ENCODE data around the gene SYCN. TPM values are rescaled to one million over a fixed set of nuclear protein-coding genes. Genes with fewer than 3 reads are reported as not detected.

Gene SYCN
- total RNA-seq, 1 donor from 2014 or later: not detected

DNA sequence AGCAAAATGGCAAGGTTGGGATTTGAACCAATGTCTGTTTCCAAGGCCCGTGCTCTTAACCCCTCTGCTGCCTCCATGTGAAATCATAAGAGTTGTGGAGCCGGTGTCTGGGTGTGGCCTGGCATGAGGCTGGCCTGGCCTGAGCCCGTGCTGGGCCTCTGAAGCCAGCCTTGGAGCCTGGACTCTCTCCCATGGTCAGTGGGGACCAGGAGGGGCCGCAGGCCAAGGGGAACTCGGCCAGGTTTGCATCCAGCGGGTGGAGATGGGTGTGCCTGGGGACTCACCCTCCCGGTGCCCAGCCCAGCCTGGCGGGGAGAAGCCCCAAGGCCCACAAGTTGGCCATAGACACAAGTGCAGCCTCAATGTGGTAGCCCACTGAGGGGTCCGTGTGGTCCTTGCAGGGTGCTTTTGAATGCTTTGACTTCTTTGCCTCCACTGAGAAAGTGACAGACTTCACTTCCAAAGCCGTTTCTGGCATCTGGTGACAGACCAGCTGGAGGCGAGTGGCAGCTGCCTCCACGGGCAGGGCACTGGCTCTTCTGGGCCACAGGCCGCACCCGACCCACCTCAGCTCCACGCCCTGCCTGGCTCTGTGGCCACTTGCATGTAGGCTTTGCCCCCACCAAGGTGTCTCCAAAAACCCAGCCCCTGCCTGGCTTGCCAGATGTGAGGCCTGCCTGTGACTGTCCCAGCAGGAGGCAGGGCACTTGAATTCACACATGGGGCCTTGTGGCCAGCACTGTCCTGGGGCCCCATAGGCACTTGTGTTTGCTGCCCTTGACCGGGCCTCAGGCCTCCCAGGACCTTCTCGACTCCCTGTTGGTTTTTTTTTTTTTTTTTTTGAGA, 33.5 kb downstream of the SYCN start:
- DNase-seq: no peak

DNA sequence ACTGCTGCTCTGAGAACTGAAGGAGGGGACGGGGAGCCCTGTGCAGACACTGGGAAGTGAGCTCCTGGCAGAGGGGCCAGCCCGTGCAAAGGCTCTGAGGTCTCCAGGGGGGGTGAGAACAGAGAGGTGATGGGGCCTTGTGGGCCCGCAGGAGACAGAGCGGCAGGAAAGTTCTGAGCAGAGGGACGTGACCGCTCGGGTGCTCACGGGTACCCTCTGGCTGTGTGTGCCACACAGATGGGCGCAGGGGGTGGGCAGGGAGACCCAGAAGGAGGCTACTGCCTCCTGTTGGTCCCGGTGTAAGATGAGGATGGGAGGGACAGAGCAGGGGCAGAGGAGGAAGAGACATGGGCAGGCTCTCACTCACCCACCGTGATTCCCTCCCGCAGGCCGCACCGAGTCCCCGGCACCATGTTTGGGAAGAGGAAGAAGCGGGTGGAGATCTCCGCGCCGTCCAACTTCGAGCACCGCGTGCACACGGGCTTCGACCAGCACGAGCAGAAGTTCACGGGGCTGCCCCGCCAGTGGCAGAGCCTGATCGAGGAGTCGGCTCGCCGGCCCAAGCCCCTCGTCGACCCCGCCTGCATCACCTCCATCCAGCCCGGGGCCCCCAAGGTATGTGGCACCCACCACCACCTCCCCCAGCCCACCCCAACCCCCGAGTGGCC, 34.8 kb downstream of the SYCN start:
- DNase-seq: no peak

DNA sequence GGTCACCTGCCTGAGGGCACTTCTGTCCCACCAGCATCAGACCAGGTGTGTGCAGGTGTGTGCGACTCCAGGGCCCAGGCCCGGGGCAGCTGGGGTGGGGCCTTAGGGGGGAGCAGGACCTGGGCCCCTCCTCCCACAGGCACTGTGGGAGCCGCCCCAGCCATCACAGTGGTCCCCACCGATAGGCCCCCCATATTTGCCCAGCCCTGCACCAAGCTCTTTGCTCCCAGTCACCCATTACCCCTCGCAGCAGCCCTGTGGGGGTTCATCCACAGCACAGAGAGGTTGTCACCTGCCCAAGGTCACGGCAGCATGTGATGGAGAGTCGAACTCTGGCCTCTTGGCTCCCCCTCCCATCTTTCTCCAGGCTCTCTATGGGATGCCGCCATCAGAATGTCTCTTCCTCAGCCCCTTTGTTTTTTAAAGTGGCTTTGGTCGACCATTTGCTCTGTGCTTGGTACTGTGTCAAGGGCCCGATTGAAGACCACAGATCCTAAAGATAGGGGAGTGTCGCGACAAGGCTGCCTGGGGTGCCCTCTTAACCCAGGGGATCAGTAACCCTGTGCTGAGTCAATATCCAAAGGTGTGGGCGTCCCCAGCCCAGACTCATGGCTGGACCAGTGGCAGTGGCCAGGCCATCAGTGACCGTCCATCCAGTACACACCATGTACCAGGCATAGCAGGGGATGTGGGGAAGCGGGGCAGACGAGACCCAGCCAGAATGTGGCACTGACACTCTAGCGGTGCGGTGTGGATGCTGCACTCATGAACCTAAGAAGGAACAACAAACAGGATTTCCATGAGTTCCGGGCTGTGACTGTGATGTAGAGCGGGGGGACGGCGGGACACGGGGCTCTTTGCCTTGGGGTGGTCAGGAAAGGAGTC, 35.6 kb downstream of the SYCN start:
- no peak for DNase-seq

DNA sequence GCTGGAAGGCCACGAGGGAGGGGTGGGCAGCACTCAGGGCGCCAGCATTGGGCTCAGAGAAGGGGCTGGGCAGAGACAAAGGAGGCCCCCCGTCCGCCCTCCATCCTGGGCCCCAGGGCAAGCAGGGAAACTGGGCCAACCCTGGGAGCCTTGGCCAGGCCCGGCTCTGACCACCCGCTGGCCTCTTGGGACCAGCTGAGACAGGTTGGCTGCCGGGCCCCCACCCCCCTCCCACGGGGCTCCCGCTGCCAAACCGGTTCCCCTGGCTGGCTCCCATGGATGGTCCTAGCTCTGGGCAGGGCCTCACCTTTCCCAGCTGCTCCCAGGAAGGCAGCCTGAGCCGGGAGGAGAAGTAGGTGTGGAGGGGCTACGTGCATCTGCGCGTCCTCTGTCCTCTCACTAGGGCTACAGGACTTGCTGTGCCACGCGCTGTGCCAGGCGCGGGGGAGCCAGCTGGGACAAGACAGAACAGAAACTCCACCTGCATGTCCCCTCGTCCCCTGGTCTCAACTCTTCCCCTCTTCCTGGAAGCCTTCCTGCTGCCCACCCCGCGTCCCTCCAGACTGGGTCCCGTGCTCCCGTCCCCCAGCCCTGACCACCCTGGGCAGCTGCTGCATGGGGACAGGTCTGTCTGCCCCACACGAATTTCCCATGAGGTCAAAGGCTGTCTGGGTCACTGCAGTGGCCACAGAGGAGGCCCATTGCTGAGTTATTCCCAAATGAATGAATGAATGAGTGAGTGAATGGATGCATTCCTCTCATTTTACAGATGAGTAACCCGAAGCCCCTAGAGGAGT, 36.4 kb downstream of the SYCN start:
- no peak for DNase-seq

DNA sequence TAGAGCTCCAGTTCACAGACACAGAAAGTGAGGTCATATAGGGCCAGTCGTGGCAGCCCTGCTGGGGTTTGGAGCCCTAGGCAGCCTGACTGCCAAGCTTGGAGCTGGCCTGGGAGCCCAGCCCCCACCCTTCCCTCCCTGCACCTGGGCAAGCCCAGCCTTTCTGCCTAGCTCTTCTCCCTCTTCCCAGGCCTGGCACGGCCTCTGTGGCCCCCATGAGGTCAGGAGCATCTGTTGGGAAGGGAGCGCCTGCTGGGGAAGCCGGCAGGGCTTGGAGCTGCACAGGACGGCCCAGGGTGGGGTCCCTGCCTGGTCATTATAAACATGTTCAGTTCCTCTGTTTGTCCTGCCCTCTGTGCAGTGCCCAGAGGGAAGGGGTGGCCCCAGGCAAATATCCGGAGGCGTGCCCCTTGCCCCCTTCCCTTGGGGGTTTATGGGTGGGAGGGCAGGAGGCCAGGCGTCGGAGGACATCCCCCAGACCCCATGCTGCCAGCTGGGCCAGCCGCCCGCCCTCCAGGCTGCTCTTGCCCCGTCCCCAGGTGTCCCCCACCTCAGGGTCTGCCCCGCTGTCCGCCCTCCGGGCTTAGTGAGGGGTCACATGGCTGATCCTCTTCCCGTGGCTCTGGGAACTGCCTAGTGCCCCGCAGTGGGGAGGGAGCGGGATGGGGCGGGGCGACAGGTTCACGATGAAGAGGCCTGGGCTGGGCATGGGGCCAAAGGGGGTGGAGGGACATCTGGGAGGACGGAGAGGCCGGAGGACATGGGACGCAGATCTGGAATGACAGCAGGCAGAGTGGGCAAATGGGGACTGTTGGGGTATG, 37.3 kb downstream of the SYCN start:
- peak; percentile 27 for DNase-seq

DNA sequence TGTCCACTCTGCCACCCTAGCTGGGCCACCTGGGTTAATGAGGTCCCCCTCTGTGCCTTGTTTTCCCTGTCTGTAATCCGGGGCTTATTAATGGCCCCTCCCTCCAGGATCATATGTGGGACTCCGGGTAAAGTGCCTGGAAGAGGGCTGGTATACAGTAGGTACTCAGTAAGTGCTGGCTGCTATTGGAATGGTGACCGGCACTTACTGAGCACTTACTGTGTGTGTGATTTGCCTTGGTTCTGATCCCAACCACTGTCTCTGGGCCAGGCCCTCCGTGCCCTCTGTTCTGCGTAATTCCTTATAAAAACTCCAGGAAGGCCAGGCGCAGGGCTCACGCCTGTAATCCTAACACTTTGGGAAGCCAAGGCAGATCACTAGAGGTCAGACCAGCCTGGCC, 38.2 kb downstream of the SYCN start:
- no peak for DNase-seq

DNA sequence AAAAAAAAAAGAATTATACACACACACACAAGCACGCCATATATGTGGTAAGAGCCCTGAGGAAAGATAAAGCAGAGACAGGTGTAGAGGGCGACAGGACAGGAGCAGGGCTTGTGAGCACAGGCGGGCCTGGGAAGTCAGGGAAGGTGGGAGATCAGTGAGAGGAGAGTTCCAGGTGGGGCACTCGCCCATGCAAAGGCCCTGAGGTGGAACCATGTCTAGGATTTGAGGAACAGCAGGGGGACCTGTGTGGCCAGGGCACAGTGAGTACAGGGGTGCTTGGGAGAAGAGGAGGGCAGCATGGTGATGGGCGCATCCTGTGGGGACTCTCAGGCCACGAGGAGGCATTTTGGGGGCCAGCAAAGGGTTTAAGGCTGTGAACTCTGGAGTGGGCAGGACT, 39.8 kb downstream of the SYCN start:
- DNase-seq: no peak

DNA sequence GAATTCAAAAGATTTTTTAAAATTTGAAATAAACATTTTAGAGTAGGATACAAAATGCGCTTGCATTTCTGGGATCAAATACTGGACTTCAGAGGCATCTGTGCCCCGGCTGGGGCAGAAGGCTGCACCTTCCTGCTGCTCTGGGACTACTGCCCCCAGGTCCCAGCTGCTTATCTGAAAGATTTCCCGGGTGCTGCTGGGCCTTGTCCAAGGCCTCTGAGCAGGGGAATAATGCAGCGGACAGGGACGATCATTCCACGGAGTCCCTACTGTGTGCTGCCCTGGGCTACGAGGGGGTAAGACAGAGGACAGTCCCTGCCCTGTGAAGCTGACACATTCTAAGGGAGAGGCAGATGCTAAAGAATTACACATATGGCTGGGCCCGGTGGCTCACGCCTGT, 40.4 kb downstream of the SYCN start:
- DNase-seq: no peak

DNA sequence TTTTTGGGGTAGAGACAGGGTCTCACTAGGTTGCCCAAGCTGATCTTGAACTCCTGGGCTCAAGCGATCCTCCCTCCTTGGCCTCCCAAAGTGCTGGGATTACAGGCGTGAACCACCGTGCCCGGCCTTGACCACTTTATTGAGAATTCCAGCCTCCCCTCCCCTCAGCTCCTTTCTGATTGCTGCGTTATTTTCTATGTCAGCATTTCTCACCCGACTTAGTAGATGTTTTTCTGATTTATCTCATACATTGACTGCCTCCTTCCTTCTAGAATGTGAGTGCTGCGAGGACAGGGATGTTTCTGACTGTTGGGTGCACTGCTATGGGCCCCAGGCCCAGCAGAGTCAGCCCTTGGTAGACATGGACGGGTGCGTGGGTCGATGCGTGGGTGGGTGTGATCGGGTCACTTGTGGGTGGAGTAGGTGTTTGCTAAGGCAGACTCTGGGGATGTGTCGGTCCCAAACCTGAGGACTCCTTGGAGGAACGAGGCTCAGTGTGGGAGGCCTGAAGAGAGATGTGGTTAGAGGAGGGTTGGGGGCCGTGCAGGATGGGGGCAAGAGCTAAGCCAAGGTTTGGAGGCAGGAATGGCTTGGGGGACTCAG, 41.5 kb downstream of the SYCN start:
- DNase-seq: no peak

DNA sequence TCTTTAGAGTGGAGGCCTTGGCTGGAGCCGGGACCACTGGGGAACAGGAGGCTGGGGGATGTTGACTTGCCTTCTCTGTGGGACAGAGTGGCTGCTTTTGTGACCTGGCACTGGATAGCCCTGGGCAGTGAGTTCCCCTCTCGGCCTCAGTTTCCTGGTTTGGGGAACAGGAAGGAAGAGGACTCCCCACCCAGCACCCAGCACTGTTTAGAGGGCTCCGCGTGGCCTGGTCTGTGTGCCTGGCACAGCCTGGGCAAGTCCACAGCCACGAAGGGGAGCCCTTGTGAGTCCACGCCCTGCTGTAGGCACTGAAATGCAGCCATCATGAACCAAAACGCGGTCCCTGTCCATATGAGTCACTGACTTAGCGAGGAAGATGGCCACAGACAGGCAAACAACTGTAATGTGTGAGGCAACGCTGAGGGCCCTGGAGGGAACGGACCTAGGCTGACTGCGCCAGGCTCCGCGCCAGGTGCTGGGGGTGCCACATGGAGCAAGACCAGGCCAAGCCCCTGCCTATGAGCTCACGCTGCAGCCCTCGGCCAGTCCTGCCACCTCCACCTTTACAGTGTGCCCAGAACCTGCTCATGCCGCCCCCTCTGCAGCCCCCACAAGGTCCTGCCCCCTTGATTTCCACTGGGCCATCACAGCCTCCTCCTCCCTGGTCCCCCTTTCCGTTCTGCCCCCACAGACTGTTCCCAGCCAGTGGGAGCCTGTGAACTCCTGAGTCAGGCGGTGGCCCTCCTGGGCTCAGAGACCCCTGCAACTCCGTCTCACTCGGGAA, 43.0 kb downstream of the SYCN start:
- DNase-seq: peak; percentile 26

DNA sequence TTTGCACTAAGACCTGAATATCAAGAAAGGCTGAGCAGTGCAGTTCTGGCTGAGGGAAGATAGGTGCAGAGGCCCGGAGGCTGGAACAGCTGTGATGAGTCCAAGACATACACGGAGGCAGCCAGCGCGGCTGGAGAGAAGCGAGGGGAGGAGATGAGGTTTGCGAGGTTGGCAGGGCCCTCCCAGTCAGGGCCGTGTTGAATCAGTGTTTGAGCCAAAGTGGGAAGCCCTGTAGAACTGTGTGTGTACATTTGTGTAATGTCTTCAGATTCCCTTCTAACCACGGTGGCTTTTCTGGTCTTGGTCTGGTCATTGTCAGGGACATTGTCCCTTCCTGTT, 43.6 kb downstream of the SYCN start:
- DNase-seq: peak; percentile 32

DNA sequence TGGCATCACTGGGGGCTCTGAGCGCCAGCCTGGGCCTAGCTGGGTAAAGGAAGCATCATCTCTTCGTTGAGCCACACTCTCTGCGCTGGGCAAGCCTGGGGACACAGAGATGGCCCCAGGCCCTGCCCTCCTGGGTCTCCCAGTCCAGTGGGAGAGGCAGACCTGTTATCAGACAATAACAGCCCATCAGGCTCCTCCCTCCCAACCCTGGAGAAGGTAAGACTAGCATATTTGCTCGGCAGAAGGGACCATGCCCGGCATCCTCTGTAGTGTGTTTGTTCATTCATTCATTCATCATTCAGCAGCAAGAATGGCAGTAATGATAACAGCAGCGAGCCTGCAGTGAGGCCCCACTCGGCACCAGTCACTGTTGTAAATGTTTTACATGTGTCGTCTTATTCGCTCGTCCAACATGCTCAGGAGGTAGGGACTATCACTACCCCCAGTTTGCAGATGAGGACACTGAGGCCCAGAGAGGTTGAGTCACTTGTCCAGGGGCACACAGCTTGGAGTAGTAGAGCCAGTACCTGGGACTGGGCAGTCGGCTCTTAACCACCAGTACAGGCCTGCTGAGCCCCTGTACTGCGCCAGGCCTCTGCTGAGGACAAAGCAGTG, 45.3 kb downstream of the SYCN start:
- DNase-seq: no peak

DNA sequence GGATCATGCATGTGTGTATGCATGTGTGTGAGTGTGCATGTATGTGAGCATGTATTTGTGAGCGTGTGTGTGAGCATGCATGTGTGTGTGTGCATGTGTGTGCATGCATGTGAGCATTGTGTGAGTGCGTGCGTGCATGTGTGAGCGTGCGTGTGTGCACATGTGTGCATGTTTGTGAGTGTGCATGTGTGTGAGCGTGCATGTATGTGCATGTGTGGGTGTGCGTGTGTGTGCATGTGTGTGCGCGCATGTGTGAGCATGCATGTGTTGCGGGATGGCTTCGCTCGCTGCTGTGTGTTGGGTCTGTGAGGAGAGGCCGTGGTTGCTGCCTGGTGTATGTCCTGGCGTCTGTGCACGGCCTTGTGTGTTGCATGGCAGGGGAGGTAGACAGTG, 46.1 kb downstream of the SYCN start:
- DNase-seq: no peak

DNA sequence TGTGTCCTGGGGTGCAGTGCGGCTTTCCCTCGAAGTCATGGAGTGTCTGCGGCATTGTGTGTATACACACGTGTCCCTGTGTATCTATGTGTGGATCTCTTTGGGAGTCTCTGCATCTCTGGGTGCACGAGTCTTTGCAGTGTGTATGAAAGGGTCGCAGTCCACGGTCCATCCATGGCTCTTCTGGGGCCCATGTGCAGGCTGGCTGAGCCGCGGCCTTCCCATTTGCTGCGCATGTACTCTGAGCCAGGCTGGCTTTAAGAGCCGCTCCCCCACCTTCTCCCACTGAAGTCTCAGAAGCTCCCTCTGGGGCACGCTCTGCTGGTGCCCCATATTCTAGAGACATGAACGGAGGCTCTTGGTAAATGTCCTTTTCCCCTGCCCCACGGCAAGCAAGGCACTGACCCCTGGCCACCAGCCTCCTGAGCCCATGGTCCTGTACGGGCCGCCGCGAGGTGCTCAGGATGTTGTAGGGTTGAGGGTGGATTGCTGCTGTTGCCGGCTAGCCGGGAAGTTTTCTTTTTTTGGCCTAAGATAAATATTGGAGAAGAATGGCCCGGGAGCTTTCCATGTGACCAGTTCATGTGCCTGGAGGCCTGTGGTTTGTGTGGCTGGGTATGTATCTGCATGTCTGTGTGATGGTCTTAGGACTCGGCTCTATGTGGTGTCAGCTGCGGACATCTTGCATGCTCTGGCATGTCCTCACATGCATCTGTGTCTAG, 46.6 kb downstream of the SYCN start:
- DNase-seq: peak; percentile 15

DNA sequence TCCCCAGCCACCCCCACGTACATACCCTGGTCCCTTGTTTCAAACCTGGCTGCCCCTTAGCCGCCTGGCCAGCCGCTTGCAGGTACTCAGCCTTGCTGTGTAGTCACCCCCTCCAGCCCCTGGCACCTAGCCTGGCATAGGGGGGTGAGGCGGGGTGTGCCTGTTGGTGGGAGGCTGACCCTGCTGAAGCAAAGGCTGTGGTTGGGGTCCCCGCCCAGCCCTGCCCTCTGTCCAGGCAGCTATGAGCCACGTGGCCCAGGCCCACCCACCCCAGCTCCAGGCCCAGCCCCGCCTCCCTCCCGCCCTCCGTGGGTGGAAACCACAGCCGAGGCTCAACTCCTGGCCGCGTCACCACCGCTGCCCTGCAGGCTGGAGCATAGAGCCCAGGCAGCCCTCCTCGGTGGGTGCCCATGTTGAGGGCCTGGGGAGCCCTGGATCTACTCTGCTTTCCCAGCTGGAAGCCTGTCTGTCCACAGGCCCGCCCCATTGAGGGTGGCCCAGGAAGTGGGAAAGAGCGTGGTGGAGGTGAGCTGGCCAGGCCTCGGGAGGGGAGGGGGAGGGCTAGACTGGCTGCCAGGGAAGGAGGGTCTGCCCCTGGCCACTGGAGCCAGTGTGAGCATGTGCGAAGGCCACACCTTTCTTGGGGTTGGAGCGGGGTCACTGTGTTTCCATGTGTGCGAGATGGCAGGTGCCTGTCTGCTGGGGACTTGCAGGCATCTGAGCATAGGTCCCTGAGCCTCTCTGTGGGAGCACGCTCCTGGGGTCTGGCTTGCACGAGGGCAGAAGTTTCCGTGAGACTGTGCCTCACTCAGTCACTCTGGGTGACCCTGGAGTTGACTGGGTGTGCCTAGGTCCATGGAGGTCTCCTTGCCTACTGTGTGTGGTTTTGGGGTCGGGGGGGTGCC, 47.5 kb downstream of the SYCN start:
- no peak for DNase-seq

DNA sequence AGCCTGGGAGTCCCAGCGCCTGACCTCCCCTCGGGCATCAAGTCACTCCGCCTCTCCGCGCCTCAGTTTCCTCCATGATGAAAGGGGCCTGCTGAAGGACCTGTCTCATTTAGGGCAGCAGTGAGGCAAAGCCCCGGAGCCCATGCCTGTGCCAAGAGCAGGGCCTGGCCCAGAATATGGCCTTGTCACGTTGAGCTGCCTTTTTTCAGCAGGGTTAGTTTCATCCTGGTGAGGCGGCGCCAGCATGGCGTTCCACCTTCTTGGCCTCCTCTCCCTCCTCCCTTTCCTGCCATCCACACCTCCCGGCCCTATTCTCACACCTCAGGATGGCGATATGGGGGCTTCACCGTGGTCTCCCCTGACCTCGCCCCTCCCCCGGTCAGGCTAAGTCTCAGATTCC, 48.3 kb downstream of the SYCN start:
- no peak for DNase-seq

DNA sequence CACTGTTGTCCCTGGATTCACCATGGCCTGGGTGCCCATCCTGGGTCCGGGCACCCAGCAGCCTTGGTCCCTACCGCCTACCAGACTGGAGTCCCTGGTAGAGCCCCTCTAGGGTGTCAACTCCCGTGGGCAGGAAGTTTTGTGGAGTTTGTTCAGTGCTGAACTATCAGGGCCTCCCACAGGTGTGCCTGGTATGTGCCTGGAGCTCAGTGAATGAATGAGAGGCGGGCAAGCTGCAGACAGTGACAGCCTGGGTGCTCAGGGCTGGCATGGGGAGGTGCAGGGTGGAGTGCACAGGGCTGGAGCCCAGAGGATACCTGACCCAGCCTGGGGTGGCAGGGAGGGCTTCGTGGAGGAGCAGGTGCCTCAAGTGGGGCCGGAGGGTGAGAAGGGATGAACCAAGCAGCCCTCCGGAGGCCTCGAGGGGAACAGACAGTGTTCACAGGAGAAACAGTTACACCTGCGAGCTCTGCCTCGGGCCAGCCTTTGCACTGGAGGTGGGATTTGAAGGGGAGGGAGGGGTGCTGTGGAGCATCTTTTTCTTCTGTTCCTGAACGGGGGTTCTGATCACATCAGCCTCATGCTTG, 48.9 kb downstream of the SYCN start:
- no peak for DNase-seq

DNA sequence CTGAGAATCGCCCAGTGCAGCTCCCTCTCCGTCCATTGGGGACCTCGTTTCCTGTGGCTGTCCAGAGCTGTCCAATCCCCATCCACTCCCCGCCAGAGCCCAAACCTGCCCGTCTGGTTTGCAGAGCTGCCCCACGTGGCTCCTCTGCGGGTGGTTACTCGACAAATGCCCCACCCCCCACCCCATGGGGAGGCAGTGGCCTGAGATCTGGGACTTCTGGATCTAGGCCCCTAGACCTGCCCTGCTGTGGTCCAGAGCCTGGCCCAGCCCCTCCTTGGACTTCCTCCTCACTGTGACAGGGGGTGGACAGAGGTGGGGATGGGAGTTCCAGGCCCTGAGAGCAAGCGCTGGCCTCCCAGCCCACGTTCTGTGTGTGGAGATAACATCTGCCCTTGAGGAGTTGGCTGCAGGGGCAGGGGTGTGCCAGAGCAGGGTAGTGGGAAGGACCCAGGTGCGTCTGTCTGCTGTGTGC, 49.4 kb downstream of the SYCN start:
- DNase-seq: peak; percentile 24
